Measurements from ENCODE around the gene SLC22A2. TPM values are rescaled to one million over a fixed set of nuclear protein-coding genes. Genes with fewer than 3 reads are reported as not detected.
"Not testable (repeated sequence)": the region's sequence is repeated elsewhere in the genome, so short reads cannot be mapped to it uniquely, and the experiment has no call there.

The SLC22A2 gene
- total and polyA plus RNA-seq, 10 of the 15 experiments (the other 5 are each of a cell fraction or from before 2014, with no cell fraction given) = 0.12 TPM; not detected in 9

DNA sequence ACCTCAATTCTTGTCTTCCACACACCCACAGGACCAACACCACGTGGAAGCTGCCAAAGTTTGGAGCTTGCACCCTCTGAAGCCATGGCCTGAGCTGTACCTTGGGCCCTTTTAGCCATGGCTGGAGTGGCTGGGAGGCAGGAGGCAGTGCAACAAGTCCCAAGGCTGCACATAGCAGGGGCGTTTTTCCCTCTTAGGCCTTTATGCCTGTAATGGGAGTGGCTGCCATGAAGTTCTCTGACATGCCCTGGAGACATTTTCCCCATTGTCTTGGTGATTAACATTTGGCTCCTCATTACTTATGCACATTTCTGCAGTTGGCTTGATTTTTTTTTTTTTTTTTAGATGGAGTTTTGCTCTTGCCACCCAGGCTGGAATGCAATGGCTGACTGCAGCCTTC is 45.2 kb upstream of the SLC22A2 start (continued):
- TF ChIP-seq, protein P1, sequence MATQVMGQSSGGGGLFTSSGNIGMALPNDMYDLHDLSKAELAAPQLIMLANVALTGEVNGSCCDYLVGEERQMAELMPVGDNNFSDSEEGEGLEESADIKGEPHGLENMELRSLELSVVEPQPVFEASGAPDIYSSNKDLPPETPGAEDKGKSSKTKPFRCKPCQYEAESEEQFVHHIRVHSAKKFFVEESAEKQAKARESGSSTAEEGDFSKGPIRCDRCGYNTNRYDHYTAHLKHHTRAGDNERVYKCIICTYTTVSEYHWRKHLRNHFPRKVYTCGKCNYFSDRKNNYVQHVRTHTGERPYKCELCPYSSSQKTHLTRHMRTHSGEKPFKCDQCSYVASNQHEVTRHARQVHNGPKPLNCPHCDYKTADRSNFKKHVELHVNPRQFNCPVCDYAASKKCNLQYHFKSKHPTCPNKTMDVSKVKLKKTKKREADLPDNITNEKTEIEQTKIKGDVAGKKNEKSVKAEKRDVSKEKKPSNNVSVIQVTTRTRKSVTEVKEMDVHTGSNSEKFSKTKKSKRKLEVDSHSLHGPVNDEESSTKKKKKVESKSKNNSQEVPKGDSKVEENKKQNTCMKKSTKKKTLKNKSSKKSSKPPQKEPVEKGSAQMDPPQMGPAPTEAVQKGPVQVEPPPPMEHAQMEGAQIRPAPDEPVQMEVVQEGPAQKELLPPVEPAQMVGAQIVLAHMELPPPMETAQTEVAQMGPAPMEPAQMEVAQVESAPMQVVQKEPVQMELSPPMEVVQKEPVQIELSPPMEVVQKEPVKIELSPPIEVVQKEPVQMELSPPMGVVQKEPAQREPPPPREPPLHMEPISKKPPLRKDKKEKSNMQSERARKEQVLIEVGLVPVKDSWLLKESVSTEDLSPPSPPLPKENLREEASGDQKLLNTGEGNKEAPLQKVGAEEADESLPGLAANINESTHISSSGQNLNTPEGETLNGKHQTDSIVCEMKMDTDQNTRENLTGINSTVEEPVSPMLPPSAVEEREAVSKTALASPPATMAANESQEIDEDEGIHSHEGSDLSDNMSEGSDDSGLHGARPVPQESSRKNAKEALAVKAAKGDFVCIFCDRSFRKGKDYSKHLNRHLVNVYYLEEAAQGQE (IDR thresholded peaks at IDR 0.05; ENCODE audit: low read depth, low read length) = no peak
- TF ChIP-seq EED (IDR thresholded peaks at IDR 0.05; ENCODE audit: low read depth) = no peak
- no peak for TF ChIP-seq FOS (IDR thresholded peaks at IDR 0.05; ENCODE audit: borderline replicate concordance, extremely low read depth, insufficient read length)
- no peak for TF ChIP-seq EP300 (IDR thresholded peaks at IDR 0.05; ENCODE audit: borderline replicate concordance in 1 of 2, control insufficient read depth in 1 of 2, low read depth in 2 of 2, low read length in 2 of 2)

DNA sequence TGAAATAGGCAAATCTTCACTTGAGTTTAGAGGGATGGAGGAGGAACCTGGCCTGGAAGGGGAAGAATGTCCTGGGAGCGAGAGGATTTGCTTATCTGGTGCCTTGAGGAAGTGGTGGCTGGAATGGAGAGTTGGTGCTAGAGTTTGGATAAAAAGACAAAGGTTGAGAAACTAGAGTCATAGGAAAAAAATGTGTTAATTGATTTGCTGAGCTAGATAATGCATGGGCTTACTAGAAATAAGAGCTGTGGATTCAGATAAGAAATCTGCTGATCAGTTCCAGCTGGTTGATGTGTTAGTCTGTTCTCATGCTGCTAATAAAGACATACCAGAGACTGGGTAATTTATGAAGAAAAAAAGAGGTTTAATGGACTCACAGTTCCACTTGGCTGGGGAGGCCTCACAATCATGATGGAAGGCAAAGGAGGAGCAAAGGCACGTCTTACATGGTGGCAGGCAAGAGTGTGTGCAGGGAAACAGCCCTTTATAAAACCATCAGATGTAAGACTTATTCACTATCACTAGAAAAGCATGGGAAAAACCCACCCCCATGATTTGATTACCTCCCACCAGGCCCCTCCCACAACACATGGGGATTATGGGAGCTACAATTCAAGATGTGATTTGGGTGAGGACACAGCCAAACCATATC is 43.9 kb upstream of the SLC22A2 start:
- H3K4me2 ChIP-seq (ENCODE audit: control insufficient read depth, insufficient read depth); ATAC-seq; in situ Hi-C loops (cut with MboI); H3K9me3 ChIP-seq (replicated peaks; ENCODE audit: control insufficient read depth, insufficient read depth, low read length); BruUV-seq (replicated peaks); SMC1A ChIA-PET (ENCODE audit: uncharacterized antibody, unreplicated experiment); H2AFZ ChIP-seq (ENCODE audit: control insufficient read depth, low read depth, low read length); H4K20me1 ChIP-seq (ENCODE audit: control insufficient read depth, insufficient read depth); DNase-seq (ENCODE audit: low read depth, low spot score); H3K9ac ChIP-seq (ENCODE audit: control insufficient read depth, insufficient read depth, low read length); H3K79me2 ChIP-seq (ENCODE audit: control insufficient read depth, insufficient read depth, low read length); H3K36me3 ChIP-seq (ENCODE audit: control insufficient read depth in 2 of 2, insufficient read depth in 2 of 2, low read length in 1 of 2); intact Hi-C loops (cut with micrococcal nuclease; ENCODE audit: unreplicated experiment); CTCF ChIA-PET; POLR2A ChIA-PET; H3K27ac ChIP-seq (ENCODE audit: control insufficient read depth, insufficient read depth); H3K4me3 ChIP-seq; H3K27me3 ChIP-seq (replicated peaks in 1 of 2; ENCODE audit: control insufficient read depth in 2 of 2, insufficient read depth in 2 of 2, low read length in 1 of 2); RAD21 ChIA-PET (ENCODE audit: unreplicated experiment); H3K4me1 ChIP-seq (ENCODE audit: control insufficient read depth, insufficient read depth, low read length); FAIRE-seq: not testable (repeated sequence)
- 0% methylated on average over 2 of the region's 2 CpGs for WGBS (ENCODE audit: insufficient coverage, insufficient replicate concordance, low lambda C conversion rate, missing lambda C conversion rate)

Data from GM12878 (cell line).